HG03135 (cell line): ENCODE measurements around the gene AK4.
"Not testable (repeated sequence)": the region's sequence is repeated elsewhere in the genome, so short reads cannot be mapped to it uniquely, and the experiment has no call there.

ENCODE experiments used
- ATAC-seq: cut with Tn5 transposase; IDR thresholded peaks from one replicate; pipeline ENCODE4 v1.9.1; 2021; ENCODE audit warnings: mild to moderate bottlenecking, moderate library complexity; ENCODE audit not compliant: unreplicated experiment

Gene AK4

DNA sequence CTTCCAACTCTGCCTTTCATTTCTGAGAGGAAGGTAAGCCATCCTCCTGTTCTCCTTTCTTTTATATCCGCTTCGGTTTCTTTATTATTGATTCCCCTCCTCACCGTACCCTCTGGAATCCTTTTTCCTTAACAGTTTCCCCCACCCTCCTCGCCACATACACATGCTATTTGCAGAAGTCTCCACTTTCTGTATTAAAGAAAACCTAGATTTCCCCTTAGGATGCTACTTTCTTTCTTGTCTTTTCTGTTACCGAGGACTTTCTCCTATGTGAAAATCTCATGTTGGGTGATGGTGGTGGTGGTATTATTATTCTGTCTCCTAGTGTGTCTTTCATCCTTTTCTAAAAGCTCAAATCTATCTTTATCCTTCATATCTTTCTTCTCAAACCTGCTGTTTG, 62.3 kb downstream of the AK4 start:
- ATAC-seq = no peak

DNA sequence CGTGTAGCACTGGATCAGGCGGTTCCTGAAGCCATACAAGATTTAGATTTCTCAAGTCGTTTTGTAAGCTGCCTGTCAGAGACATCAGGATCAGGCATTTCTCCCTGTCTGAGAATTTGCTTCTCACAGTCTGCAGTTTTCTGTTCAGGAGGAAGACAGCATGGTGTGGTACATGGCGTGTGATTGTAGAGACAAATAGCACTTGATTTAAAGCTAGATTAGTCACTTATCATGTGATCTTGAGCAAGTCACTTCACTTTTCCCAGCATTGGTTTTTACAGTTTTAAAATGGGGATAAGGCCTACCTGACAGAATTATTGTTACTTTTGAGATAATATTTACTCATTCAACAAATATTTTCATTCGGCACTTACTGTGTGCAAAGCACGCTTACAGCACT, 63.3 kb downstream of the AK4 start:
- ATAC-seq = no peak

DNA sequence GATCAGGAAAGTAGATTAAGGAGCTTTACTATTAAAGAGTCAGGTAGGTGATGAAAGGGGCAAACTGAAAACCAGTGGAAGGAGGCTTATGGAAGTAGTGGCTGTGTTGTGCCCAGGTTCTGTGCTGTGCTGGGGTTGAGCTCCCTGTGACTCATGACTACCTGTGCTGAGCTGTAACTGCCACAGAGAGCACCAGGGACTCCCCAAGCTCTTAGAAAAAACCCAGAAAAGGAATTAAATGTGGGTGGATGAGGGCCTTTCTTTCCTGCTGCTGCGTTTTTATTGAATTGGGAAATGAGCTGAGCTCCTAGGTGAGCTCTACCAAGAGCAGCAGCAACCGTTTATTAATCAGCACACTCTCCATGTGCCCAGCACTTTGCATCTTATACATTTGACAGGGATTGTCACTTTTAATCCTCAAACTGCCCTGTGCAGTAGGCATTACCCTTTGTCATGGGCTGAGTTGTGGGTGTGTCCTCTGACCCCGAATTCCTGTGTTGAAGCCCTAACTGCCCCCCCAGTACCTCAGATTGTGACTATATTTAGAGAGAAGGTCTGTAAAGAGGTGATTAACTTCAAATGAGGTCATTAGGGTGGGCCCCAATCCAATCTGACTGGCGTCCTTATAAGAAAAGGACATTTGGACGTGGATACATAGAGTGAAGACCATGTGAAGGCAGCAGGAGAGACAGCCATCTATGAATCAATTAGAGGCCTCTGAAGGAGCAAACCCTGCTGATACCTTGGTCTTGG, 65.4 kb downstream of the AK4 start:
- no peak for ATAC-seq

DNA sequence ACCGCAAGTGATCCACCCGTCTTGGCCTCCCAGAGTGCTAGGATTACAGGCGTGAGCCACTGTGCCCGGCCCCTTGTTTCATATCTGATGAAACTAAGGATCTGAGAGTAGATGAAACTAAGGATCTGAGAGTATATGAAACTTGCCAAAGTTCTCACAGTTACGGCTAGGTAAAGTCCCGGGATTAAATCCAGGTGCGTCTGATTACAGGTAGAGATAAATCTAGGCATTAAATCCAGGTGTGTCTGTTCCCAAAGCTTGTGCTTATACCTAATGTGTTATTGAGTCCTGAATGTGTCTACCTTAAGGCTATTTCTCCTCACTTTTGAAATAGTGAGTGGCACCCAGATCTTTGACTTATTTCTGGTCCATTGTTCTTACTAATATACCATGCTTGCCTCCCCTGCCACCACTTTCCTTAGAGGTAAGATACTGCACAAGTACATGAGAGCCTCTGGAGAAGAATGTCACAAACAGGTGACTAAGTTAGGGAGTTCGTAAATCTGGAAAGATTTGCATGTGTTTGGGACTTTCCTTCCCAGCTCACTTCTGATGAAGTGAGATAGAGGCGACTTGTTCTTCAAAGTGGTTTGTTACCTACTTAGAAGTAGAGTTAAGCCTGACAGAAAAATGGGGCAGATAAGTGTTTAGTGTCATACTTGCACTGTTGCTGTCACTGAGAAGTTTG, 66.5 kb downstream of the AK4 start:
- ATAC-seq = no peak

DNA sequence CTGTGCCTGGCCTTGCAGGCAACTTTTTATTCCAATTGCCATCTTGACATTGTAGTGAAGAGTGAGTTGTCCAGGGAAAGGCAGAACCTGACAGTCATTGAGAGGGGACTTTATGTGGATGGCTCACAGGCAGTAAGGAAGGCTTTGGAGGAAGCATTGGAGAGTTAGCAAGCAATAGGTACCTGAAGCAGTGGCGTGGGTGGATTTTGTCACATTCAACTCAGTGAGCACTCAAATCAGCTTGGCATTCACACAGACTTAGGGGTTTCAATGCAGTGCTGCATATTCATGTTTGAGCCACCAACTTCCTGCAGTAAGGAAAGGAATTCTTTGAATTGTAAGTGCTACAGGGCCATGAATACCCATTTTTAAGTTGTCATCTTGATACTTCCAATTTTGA, 69.0 kb downstream of the AK4 start:
- no peak for ATAC-seq

DNA sequence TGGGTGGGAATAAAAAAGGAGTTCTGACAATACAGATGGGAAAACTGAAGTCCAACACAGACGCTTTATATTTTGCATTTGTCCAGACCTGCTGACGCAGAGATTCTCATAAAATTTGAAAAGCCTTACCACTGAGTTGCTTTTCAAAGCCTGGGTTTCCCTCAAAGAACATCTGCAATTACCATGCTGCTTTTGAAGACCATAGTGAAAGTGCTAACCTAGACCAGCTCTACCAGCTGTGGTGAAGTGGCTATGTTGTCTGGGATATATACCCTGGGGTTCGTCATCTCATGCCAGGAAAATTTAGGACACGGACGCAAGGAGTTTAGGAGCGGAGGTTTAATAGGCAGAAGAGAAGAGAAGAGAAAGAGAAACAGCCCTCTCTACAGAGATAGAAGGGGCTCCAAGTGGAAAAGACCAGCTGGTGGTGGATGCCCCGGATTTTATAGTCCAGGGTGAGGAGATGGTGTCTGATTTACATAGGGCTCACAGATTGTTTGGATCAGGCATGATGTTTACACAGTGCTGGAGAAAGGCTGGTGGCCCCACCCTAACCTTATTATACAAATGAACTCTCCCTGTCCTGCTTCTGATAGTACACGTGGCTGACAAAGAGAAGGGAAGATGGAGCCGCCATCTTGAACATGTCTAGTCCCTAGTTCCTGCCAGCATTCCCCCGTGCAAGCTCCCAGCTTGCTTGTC, 73.8 kb downstream of the AK4 start:
- no peak for ATAC-seq

DNA sequence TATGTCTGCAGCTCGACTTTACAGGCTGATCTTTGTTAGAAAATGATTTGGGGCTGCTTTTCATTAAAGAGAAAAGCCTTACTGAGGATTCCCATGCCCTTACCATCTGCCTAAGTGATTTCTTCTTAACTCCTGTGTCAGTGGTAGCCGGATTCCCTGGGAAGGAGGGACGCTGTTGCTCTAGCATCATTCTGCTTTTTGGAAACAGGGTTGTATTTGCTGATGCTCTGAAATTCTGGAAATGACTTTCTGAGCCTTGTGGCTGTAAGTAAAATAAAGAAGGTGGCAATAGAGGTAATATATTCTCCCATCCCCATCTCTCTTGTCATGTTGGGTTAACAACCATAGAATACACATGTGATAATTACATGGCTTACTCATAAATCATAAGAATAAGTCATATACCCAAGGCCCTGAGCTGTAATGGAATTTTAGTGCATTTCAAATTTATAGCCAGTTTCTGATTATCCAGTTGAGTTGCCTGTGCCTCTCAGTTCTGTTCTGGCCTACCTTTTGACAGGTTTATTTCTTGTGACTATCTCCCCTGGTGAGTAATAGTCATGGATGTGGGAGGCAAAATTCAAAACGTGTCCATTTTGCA, 74.4 kb downstream of the AK4 start:
- no peak for ATAC-seq

DNA sequence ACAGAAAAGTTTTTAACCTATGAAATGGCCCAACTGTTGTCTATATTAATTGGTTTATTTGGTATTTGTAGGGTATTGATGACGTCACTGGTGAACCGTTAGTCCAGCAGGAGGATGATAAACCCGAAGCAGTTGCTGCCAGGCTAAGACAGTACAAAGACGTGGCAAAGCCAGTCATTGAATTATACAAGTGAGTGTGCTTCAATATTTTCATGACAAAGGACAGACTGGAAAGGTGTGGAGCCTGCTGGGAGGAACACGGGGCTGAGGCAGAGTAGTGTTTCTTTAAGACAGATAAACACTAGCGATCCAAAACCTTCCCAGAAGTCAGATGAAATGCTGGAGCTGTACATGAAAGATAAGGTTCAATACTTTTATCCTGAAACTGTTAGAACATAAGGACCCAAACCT, 76.7 kb downstream of the AK4 start:
- ATAC-seq = no peak

DNA sequence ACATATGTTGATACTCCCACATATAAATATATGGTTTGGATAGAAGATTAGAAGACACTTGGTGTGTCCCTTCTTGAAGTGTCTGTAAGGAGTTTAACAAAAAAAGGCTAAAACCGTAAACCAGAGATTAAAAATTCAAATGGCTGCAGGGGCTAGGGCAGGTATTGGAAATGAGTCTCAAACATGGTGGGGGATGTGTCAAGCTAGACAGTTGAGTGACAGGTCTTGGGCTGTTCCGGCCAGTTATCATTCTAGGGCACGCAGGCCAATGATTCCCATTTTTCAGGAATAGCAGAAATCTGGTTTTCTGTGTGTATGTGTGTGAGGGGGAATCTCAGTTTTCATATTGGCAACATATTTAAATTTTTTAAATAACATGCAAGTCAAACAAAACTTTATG, 77.2 kb downstream of the AK4 start:
- no peak for ATAC-seq

DNA sequence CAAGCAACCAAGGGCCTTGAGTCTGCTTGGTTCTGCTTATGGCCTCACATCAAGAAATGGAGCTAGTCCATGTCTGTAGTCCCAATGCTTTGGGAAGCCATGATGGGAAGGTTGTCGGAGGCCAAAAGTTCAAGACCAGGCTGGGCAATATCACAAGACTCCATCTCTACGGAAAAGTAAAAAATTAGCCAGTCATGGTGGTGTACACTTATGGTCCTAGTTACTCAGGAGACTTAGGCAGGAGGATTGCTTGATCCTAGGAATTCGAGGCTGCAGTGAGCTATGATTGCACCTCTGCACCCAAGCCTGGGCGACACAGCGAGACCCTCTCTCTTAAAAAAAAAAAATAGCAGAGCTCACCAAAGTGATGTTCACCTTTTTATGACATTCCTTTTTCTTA, 81.2 kb downstream of the AK4 start:
- ATAC-seq = no peak

DNA sequence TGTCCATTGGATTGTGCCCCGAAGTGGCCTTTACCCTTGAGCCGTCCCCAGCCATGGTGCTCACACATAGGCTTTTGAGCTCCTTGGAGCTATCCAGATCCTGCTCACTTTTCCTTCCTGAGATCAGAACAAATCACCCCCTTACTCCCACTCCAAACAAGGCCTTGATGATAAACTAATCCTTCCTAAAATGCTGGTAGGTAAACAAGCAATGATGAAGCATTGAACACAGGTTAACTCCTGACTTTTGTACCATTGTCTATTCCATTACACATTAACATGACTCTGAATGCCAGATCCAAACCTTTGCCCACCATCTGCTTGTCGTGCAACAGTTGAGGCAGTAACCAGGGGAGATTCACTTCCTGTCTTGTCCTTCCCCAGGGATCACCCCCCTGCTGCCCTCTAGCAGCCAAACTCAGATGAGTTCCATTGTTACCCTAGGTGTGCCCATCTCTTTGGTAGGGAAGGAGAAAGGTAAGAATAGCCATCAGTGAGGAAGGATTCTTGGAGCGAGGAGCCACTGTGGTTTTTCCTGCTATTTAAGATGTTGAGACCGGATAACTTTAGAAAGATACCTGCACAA, 81.8 kb downstream of the AK4 start:
- no peak for ATAC-seq

DNA sequence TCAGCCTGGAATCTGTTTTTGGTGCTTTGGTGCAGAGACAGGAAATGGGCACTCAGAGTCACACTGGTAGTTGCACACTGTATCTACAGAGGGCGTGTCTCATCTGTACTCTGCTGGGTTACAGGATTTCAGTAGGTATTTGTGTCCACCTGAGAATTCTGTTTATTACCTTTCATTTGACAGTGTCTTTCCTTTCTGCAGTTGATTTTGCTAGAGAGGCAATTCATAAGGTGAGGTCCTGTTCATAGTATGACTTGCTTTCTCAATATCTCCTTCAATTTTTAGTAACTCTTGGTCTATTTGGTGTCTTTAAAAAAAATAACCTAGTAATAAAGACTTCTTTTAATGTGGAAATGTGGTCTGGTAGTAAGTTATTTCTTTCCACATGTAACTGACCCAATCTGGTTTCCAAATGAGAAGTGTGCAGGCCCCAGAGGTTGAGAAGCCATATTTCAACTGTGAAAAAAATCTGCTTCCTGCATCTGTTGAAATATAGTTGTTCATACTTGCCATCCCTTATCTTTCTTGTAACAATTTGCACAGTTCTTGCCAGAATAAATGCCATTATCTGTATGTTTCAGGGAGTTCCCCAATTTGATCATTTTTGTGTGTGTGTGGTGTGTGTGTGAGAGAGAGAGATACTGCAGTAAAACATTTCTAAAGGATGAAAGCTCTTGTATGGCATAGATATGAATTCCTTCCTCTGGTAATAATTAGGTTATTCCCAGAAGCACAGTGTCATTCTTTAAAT, 82.9 kb downstream of the AK4 start:
- ATAC-seq = peak; percentile 58

DNA sequence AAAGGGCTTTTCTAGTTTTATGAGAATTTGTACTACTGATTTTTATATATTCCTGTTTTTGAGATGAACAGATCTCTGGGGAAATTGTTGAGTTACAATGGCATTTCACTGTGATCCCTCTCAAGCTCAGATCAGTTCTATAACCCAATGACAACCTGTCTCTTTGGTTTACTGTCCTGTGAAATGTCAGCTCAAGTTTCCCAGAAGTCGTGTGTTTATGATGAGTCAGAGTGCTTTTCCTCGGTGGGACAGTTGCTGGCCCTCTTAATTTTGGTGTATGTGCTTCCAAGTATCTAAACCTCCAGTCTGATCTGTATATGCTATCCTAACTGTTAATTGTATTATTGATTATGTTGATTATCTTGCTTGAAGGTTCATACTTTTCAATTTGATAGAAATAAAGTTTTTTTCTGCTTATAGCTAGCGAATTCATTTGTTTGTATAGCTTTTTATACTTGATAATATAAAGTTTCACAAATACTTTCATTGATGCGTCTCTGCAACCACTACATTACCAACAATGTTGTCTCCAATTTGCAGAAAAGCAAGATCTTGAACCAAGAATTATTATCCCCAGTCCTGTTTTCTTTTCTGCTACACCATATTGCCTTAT, 83.8 kb downstream of the AK4 start:
- ATAC-seq = no peak

DNA sequence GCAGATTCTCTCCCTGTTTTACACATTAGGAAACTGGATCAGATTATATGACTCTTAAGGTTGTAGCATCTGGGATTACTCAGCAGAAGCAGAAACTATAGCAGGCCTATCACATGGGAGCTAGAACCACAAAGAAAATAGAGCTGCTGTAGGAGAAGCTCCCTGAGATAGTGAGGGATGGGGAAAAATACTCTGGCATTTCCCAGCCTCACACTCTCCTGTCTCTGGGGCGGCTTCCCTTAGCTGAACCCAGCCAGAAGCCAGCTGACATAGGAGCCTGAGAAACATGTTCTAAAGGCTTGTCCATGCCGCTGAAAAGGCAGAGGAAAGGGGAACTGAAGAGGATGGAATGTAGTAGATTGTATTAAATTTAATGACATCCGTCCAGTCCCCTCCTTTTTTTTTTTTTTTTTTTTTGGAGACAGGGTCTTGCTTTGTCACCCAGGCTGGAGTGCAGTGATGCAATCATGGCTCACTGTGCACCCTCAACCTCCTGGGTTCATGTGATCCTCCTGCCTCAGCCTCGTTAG, 84.5 kb downstream of the AK4 start:
- ATAC-seq = no peak

DNA sequence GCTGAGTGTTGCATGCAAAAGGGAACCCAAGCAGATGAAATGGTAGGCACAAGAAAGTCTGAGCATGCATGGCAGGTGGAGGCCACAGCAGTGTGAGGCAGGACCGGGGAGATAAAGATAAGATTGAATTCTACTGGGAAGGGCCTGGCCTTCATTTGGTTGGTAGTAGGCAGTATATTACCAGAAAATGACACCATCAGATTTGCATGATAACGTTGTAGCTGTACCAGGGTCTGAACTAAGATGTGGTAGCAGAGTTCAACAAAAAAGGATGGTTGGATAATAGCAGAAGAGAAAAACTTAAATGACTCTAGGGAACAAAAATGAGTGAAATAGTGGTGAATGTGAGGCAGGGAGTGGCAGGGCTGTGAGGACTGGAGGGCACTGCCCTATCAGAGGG, 85.8 kb downstream of the AK4 start:
- ATAC-seq = no peak

DNA sequence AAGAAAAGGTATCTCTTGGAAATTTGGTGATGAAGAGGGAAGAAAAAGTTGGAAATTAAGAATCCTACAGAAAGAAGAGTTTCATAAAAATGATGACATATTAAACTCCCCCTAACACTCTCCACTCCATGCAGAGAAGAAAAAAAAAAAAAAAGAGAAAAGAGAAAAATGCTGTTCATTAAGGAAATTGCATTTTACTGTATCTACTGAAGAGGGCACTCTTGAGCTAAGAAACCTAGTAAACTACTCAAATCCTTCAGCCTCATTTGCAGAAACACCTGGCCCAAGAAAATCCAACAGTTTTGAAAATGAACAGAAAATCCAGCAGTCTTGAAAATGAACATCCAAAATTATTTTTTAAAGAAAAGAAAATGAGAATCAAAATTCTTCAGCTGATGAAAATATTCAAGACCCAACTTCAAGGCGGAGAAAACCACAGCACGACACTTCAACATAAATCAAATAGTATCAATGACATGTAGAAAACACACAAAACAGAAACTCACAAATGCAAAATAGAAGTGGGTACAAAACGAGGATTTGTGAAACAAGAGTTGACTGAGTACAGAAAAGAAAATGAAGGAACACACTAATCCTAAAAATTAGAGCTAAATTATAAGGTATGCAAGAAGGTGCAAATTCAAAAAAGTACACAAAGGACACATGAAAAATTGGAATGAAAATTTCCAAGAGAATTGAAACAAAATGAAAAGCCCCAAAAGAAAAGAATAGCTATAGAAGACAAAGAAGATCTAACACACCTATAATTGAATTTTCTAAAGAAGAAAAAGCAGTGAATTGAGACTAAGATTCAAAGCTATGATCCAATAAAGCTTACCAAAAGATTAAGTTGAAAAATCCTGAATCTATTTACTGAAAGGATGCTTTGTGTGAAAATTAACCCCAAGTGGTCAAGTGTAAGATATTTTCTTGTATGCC, 88.1 kb downstream of the AK4 start:
- ATAC-seq = no peak

DNA sequence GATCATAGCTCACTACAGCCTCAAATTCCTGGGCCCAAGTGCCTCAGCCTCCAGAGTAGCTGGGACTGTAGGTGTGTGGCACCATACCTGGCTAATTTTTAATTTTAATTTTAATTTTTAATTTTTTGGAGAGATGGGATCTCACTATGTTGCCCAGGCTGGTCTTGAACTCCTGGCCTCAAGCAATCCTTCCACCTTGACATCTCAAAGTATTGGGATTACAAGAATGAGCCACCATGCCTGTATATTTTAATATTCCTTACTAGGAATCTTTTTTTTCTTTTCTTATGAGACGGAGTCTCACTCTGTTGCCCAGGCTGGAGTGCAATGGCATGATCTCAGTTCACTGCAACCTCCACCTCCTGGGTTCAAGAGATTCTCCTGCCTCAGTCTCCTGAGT, 89.1 kb downstream of the AK4 start:
- not testable (repeated sequence) for ATAC-seq

DNA sequence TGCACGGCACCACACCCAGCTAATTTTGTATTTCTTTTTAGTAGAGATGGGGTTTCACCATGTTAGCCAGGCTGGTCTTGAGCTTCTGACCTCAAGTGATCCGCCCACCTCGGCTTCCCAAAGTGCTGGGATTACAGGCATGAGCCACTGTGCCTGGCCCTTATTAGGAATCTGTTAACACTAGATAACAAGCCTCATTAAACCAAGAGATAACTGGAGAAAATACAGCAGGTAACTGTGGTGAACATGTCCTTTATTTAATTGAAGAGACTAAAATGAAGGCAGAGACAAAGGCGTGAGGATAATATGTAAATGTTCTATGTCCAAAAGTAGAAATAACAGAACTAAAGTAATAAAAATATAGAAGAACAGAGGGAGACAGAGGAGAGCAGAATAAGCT, 89.5 kb downstream of the AK4 start:
- no peak for ATAC-seq

DNA sequence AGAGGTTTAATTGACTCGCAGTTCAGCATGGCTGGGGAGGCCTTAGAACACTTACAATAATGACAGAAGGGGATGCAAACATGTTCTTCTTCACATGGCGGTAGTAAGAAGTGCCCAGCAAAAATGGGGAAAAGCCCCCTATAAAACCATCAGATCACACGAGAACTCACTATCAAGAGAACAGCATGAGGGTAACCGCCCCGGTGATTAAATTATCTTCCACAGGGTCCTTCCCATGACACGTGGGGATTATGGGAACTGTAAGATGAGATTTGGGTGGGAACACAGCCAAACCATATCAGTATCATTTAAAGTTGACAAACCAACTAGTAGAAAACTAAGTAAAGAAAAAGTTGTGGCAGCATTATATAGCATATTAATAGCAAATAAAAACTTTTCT, 90.0 kb downstream of the AK4 start:
- no peak for ATAC-seq
